NCI-H524 (cell line): ENCODE measurements around the gene CCDC152.
"Not testable (repeated sequence)": the region's sequence is repeated elsewhere in the genome, so short reads cannot be mapped to it uniquely, and the experiment has no call there.

Experiments
- DNase-seq, 2 experiments: peaks; one replicate each; lab custom pipeline; 2025; lab: John Stamatoyannopoulos, UW

The CCDC152 gene, protein sequence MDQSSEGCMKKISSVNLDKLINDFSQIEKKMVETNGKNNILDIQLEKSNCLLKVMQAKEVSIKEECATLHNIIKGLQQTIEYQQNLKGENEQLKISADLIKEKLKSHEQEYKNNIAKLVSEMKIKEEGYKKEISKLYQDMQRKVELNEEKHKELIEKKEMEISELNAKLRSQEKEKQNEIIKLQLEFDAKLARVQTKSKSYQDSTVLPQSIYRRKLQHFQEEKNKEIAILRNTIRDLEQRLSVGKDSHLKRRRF

DNA sequence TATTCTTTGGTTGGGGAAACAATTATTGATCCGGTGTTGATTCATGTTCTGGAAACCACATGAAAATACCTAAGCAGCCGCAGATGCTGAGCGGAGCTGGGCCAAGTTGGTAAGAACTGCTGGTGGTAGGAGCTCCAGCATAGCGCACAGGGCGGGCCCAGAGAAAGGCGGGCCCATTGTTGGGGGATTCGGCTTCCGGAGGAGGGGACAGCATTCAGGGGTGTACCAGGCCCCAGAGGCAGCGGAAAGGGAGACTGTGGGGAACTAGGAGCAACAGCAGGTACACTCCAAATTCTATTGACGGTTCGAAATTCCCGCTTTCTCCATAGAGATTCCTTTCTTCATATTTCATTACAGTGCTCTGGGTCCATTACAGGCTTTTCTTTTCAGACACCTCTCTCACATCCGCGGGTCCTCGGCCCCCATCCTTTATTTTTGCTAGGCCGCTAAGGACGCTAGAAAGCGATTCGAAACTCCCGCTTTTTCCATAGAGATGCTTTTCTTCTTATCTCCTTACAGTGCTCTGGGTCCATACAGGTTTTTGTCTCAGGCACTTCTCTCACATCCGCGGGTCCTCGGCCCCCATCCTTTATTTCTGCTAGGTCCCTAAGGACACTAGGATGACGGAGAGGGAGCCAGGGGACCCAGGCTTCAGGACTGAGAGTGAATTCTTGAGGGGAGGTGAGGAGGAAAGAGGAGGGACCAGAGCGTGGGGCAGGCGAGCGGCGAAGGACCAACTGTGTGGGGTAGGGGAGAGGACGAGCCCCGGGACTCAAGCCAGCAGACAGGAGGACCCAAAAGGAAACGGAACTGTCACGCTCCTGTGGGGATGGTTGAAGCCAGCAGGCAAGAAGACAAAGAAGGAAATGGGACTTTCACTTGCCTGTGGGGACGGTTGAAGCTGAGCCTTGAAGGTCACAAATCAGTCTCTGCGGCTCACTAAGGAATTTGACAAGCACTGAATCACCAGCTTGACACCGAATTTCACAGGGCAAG, at the start of gene CCDC152:
TSS of gene CCDC152 (plus strand) at position 213 of the 996 bp plus-strand sequence. CDS start 2,304 bp downstream, outside the sequence.
- DNase-seq: no peak

DNA sequence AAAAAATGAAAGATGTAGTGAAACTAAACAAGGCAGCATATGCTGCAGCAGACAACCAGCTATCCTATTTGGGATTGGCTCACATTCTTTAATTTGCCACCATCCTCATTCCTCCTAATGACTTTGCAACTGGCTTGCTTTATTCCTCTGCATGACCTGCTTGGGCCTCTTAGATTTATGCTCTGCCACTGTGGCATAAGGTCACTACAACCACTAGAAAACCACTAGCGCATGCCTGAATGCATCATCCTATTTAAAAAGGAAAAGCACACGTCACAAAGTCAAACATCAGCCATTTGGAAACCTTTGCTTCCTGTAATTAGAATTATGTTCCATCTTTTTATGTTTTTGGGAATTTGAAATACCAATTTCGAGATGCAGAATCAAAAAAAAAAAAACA, 40.8 kb upstream of the CCDC152 start:
- no peak for DNase-seq

DNA sequence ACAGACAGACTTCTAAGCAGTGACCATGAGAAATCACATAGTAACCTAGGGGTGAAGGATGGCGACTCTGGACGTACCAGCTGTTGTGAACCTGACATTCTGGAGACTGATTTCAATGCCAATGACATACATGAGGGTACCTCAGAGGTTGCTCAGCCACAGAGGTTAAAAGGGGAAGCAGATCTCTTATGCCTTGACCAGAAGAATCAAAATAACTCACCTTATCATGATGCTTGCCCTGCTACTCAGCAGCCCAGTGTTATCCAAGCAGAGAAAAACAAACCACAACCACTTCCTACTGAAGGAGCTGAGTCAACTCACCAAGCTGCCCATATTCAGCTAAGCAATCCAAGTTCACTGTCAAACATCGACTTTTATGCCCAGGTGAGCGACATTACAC, 38.0 kb upstream of the CCDC152 start:
- no peak for DNase-seq

DNA sequence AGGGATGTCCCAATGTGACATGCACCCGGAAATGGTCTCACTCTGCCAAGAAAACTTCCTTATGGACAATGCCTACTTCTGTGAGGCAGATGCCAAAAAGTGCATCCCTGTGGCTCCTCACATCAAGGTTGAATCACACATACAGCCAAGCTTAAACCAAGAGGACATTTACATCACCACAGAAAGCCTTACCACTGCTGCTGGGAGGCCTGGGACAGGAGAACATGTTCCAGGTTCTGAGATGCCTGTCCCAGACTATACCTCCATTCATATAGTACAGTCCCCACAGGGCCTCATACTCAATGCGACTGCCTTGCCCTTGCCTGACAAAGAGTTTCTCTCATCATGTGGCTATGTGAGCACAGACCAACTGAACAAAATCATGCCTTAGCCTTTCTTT, 37.6 kb upstream of the CCDC152 start:
- DNase-seq: no peak

DNA sequence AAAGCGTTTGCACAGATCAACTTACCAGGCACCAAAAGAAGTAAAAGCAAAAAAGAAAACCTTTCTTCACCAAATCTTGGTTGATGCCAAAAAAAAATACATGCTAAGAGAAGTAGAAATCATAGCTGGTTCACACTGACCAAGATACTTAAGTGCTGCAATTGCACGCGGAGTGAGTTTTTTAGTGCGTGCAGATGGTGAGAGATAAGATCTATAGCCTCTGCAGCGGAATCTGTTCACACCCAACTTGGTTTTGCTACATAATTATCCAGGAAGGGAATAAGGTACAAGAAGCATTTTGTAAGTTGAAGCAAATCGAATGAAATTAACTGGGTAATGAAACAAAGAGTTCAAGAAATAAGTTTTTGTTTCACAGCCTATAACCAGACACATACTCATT, 36.4 kb upstream of the CCDC152 start:
- peak in 1 of 2 experiments; percentile 13 for DNase-seq

DNA sequence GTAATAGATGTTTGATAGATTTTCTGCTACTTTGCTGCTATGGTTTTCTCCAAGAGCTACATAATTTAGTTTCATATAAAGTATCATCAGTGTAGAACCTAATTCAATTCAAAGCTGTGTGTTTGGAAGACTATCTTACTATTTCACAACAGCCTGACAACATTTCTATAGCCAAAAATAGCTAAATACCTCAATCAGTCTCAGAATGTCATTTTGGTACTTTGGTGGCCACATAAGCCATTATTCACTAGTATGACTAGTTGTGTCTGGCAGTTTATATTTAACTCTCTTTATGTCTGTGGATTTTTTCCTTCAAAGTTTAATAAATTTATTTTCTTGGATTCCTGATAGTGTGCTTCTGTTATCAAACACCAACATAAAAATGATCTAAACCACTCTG, 35.1 kb upstream of the CCDC152 start:
- DNase-seq: no peak

DNA sequence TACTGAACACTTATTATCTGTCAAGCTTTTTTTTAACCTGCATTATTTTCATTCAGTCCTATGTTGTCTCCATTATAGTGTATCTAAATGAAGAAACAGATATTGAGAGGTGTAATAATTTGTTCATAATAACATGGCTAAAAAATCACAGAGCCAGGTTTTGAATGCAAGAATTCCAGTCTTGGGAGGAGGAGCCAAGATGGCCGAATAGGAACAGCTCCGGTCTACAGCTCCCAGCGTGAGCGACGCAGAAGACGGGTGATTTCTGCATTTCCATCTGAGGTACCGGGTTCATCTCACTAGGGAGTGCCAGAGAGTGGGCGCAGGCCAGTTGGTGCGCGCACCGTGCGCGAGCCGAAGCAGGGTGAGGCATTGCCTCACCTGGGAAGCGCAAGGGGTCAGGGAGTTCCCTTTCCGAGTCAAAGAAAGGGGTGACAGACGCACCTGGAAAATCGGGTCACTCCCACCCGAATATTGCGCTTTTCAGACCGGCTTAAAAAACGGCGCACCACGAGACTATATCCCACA, 22.0 kb upstream of the CCDC152 start:
- DNase-seq: not testable (repeated sequence)

DNA sequence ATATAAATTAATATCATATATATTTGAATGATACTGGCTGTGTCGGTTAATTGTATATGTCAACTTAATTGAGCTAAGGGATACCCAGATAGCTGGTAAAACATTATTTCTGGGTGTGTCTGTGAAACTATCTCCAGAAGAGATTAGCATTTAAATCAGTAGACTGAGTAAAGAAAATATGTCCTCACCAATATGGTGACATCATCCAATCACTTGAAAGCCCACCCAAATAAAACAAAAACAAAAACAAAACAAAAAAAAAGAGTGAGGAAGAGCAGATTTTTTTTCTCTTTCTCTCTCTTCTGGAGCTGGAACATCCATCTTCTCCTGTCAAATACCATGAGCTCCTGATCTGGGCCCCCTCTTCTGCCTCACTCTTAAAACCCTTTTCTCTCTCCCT, 15.7 kb upstream of the CCDC152 start:
- DNase-seq: no peak

DNA sequence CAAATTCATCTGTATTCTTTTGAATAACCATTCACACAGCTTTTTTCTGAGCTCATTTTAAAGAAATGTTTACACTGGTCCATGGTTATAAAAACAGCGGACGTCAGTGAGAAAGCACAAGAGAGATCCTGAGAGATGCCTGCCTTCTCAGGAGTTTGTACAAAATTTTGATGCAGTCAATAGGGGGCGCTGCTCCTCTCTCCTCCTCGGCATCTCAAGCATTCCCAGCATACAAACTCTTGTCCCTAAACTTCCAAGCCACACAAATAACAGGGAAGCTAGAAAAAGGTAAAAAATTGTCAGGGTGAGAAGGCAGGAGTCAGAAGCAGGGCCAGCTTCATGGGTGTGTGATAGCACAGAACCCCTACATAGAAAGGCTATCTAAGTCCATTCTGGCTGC, 11.2 kb upstream of the CCDC152 start:
- no peak for DNase-seq

DNA sequence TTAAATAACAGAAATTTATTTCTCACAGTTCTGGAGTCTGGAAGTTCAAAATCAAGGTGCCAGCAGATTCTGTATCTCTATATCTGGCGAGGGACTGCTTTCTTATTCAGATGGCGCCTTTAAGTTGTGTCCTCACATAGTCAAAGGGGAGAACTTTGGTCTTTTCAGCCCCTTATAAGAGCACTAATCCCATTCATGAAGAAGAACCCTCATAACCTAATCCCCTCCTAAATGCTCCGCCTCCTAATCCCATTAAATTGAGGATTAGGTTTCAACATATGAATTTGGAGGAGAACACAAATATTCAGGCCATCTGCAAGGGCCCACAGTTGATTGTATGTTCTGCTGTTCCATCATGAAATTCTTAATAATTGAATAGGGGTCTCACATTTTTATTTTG, 10.8 kb upstream of the CCDC152 start:
- DNase-seq: peak; percentile 77 to 85

DNA sequence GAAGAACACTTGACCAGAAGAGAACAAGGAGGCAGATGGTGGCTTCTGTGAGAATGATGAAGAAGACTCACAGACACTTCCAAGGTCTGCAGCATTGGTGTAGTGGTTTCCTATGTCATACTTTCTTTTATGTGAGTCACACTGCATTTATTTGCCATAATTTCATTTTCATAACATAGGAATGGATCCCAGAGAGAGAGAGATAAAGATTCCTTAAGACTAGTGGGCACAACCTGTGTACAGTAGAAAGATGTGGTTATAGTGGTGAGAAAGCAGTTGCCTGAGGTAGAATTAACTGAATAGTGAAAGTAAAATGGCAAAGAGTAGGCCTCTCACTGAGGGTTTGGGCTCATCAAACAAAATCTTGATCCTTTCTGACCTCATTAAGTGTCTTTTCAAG, 7.6 kb upstream of the CCDC152 start:
- DNase-seq: no peak

DNA sequence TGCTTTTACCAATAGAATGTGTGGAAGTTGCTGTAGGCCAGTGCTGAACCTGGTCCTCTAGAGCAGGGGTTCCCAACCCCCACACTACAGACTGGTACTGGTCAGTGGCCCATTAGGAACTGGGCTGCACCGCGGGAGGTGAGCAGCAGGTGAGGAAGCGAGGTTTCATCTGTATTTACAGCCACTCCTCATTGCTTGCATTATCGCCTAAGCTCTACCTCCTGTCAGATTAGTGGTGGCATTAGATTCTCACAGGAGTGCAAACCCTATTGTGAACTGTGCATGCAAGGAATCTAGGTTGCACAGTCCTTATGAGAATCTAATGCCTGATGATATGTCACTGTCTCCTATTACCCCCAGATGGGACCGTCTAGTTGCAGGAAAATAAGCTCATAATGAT, 6.1 kb upstream of the CCDC152 start:
- no peak for DNase-seq

DNA sequence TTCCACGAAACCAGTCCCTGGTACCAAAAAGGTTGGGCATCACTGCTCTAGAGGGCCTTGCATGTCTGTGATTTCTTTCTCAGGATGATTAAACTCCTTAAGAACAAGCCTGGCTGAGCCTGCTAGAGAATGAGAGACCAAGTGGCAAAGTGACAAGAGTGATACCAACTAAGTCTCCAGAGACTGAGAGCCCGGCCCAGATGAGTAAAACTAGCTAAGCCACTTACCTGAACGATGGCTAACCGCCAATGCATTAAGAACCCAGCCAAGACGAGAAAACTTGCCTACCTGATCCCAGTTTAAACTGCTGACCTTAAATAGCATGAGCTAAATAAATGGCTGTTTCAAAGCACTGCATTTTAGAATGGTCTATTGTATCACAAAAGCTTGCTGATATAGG, 5.6 kb upstream of the CCDC152 start:
- no peak for DNase-seq

DNA sequence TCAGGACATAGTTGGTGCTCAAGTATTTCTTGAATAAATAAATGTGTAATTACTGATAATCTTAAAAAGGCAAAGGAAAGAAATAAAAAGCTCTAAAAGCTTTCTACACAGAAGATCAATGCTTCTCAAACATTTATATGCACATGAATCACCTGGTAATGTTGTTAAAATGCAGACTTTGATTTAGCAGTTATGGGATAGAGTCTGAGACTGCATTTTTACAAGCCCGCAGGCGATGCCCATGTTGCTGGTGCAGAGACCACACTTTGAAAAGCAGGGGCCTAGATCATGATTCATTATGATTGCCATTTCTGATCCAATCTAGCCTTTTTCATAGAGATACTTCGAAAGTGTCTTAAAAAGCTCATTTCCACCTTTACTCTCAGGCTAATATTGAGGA, 3.5 kb upstream of the CCDC152 start:
- DNase-seq: no peak

DNA sequence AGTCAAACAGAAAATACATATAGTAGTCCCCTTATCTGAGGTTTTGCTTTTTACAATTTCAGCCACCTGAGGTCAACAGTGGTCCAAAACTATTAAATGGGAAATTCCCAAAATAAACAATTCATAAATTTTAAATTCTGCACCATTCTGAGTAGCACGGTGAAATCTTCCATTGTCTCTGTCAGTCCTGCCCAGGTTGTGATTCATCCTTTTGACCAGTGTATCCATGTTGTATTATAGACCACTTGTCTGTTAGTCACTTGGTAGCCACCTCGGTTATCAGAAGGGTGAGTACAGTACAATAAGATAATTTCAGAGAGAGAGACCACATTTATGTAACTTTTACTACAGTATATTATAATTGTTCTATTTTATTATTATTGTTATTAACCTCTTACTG, 2.8 kb downstream of the CCDC152 start:
- no peak for DNase-seq

DNA sequence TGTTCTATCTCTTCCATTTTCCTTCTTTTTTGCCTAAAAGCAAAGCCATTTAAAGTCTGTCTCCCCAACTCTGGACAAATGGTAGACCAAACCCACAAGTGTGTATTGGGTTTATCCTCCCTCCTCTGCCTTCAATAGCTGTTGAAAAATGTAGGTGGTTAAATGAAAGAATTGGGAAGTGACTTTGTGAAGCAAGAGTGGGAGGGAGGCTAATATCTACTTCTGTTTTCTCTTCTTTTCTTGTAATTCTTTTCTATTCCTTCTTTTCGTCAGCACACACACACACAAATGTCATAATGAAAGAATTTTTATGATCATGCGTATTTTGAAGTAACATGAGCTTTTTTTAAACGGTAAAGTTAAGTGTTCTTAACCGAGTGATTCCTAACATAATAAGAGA, 3.8 kb downstream of the CCDC152 start:
- DNase-seq: no peak

DNA sequence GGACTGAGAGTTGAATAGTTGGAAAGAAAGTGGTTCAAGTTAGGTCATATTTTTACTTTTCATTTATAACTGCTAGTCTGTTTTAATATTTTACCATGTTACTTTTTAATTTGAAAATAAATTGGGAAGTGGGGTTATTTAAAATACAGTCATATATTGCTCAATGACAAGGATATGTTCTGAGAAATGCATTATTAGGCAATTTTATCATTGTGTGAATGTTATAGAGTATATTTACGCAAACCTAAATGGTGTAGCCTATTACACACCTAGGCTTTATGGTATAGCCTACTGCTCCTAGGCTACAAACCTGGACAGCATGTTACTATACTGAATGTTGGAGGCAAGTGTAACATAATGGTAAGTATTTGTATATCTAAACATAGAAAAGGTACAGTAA, 5.2 kb downstream of the CCDC152 start:
- DNase-seq: no peak

DNA sequence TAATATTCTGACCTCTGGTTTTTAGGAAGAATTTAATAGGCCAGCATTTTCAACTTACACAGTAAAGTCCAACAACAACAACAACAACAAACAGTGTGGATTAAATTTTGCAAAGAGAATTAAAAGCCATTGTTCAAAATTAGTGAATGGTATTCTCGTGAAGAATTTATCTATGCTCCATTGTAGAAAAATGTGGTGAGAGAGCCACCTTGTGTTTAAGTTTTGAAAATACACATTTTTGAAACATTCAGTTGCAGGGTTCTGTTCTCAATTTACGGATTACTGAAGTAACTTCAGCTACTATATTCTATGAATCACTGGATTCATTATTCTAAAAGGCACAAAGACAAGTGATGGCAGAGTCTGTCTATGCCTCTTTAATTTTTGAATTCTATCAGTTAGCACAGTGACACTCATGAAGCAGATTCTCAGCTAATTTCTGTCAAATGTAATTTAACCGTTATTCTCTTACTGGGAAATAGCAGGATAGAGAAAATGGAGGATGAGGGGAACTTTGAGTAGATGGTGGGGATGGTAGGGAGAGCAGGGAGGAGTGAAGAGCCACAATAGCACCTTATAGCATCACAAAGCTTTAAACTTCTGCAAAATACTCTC, 11.0 kb downstream of the CCDC152 start:
- peak in 1 of 2 experiments; percentile 50 for DNase-seq

DNA sequence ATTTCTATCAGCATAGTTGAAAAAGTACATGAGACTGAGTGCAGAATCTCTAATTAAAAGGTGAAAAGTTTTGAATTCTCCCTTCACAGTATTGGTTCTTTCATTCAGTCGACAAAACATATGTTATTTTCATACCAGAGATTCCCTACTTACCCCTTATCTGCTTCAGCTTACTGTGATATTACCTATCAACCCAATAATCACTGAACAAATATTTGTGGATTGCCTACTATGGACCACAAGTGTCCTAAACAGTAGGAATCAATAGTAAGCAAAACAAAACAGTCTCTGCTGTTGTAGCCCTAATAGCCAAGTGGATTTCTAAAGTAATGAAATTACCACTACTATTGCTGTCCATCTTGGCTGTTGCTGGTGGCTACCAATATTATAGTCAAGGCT, 11.5 kb downstream of the CCDC152 start:
- DNase-seq: no peak

DNA sequence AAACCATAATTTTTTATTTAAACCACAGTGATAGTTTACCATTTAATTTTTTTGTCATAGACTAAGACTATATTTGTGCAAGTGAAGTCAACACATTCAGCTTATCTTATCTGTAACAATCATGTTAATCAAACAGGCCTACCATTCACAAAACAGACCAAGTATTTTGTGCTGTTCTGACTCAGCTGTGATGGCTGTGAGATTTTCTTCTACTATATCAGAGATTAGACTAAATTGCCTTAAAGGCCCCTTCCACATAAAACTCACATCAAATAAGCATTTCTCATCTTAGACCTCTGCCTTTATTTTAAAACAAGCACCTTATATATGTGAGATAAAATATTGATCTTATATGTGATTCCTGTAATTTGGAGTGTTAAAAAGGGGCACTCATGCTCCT, 13.4 kb downstream of the CCDC152 start:
- DNase-seq: no peak

DNA sequence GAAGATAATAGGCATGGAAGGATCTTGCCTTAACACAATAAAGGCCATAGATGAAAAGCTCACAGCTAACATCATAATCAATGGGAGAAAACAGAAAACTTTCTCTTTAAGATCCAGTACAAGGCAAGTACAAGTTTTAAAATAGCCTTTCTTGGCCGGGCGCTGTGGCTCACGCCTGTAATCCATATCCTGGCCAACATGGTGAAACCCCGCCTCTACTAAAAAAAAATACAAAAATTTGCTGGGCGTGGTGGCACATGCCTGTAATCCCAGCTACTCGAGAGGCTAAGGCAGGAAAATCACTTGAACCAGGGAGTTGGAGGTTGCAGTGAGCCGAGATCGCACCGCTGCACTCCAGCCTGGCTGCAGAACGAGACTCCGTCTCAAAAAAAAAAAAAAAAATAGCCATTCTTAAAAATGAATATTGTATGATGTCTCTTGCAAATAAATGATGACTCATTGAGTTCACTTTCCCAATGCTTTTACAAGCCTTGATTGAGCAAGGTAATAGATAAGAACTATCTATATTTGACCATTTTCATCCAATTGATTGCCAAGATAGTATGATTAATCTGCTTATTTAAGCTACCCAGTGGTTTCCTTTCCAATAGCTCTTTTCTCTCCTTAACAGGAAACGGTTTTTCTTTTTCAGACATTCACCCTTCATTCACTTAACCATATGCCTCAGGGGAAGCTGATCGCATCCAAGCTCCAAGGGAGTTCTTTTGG, 15.8 kb downstream of the CCDC152 start:
- no peak for DNase-seq

DNA sequence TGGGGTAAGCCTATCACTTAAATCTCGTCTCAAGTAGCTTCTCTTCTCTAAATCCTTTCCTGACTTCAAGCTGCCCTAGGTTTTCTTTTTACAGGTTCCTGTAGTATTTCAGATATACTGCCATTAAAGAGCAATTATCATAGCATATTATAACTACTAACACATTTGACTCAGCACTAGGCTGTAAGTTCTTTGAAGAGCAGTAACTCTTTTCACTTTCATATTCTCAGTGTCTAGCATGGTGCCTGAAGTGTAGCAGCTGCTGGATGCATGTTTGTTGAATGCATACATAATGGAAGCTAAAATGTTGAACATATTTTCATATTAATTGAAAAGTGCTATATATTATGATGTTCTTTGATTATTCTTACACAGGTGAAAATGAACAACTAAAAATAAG, 22.5 kb downstream of the CCDC152 start:
- DNase-seq: no peak
